ENCODE measurements around the gene TAF7.

GRCh38 chr5:141360685-141361084 lies 40.1 kb upstream of the TAF7 start:
- TF ChIP-seq POLR2A (IDR thresholded peaks at IDR 0.05; ENCODE audit: low read depth, low read length) (no peak), POLR2AphosphoS5 (IDR thresholded peaks at IDR 0.05; ENCODE audit: low read depth, low read length) (no peak), POU2F2 (IDR thresholded peaks at IDR 0.05; ENCODE audit: low read depth, low read length) (no peak), PAX5 (IDR thresholded peaks at IDR 0.05; ENCODE audit: insufficient read depth, low read length, severe bottlenecking) (no peak), TAF1 (IDR thresholded peaks at IDR 0.05; ENCODE audit: low read depth, low read length) (no peak), SPI1 (IDR thresholded peaks at IDR 0.05; ENCODE audit: low read depth, low read length) (no peak)
